Omental fat pad (tissue), 4 donors: ENCODE measurements around the gene KLK12. TPM values are rescaled to one million over a fixed set of nuclear protein-coding genes. Genes with fewer than 3 reads are reported as not detected.

ENCODE experiments used
- ATAC-seq: fragments of 150-250 bp; one replicate; pipeline ENCODE4 v1.9.1; 2016; ENCODE audit warnings: mild to moderate bottlenecking, moderate library complexity; ENCODE audit not compliant: low FRiP score
- DNase-seq: peaks from one replicate; pipeline ENCODE4 v3.0.0-alpha.2; 2019; ENCODE audit warnings: low spot score
- total RNA-seq, 4 donors: library from RNA; depleted of rRNA; stranded (reverse); fragments of >200 nt; gene quantifications; one replicate each; pipeline ENCODE4 v1.1.0, GENCODE V29; 2016
- TF ChIP-seq, protein P1 (sequence below), 3 donors: fragments of 450-650 bp; IDR thresholded peaks; one replicate each; pipeline ENCODE4 v1.5.1; 2016 to 2017; ENCODE audit warnings: antibody characterized with exemption in 3 of 3, mild to moderate bottlenecking in 3 of 3, moderate library complexity in 2 of 3

Gene KLK12
- total RNA-seq, 4 donors from 2014 or later, result not detected

DNA sequence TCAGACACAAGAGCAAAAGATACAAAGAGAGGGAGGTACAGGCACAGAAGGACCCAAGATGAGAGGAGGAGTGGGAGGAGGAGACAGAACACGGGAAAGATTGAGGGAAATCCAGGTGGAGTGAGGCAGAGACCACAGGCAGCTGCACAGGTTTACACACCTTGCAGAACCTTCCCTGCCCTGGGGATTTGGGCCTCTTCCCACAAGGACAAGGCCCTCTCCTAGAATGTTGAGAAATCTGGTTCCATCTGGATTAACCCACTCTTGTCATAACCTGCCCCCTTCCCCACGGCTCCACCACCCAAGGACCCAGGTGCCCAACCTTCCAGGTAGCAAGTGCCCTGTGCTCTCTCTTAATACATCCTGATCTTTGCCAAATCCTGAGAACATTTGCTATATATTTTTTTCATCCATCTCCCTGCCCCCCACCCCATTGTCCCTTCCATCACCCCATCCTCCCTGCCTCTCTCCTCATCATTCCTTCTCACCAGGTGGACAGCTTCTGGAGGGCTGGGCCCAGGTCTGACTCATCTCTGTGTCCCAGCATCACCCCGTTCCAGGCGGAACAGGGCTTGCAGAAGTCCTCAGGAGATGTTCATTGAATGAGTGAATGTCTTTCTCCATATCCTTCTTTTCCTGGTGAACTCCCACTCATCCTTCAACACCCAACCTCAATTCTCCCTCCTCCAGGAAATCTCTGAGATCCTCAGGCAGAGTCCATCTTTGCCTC, 24.6 kb downstream of the KLK12 start:
- DNase-seq (no peak), ATAC-seq (no peak)
- TF ChIP-seq, protein P1, sequence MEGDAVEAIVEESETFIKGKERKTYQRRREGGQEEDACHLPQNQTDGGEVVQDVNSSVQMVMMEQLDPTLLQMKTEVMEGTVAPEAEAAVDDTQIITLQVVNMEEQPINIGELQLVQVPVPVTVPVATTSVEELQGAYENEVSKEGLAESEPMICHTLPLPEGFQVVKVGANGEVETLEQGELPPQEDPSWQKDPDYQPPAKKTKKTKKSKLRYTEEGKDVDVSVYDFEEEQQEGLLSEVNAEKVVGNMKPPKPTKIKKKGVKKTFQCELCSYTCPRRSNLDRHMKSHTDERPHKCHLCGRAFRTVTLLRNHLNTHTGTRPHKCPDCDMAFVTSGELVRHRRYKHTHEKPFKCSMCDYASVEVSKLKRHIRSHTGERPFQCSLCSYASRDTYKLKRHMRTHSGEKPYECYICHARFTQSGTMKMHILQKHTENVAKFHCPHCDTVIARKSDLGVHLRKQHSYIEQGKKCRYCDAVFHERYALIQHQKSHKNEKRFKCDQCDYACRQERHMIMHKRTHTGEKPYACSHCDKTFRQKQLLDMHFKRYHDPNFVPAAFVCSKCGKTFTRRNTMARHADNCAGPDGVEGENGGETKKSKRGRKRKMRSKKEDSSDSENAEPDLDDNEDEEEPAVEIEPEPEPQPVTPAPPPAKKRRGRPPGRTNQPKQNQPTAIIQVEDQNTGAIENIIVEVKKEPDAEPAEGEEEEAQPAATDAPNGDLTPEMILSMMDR (IDR thresholded peaks at IDR 0.05), result no peak

DNA sequence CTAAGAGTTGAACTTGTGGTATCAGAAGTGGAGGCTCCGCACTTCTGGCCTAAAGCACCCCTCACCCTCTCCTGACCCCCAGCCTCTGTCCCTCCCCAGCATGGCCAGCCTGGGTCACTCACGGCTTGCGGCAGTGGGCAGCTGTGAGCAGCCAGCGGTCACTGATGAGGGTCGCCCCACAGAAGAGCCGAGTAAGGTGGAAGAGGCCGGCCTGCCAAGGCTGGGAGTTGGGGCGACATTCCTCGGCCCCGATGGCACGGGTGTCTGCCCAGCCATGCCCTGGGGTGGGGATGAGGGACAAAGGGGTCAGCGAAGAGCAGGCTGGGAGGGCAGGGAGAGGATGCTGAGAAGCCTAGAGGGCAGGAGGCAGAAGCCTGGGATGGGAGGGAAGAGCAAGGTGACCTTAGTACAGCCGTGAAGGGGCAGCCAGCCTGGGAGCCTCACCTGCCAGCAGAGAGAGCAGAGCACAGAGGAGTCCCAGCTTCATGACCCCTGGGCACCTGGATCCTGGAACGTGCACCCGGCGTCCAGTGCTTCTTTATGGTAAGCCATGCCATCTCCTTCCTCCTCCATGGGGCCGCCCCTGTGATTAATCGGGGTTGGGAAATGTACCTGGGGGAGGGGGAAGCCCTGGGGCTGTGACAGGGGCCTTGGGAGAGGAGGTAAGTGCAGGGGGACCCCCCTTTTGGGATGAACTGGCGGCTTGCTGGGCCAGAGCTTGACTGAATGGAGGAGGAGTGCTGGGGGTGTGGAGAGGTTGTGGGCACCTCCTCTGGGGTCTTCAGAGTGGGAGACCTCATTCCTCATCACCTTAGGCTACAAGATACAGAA, 25.5 kb downstream of the KLK12 start:
- TF ChIP-seq, protein P1 (IDR thresholded peaks at IDR 0.05), result no peak
- DNase-seq (no peak), ATAC-seq (no peak)

DNA sequence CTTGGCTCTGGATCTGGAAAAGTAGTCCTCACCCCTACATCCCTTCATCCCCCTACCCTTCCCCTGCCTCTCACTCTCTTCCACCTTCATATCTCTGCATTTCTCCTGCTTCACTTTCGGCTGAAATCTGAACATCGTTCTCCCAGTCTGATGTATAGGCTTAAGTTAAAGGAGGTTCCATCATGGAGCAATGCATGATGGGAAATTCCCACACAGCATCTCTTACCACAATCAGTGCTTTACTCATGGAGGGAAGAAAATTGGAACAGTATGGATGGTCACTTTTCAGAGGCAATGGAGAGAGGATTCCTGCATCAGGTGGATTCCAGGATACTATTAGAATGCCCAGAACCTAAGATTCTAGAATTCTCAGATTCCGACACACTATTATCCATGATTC, 27.3 kb downstream of the KLK12 start:
- ATAC-seq (no peak), DNase-seq (no peak)
- TF ChIP-seq, protein P1 (IDR thresholded peaks at IDR 0.05), result no peak

DNA sequence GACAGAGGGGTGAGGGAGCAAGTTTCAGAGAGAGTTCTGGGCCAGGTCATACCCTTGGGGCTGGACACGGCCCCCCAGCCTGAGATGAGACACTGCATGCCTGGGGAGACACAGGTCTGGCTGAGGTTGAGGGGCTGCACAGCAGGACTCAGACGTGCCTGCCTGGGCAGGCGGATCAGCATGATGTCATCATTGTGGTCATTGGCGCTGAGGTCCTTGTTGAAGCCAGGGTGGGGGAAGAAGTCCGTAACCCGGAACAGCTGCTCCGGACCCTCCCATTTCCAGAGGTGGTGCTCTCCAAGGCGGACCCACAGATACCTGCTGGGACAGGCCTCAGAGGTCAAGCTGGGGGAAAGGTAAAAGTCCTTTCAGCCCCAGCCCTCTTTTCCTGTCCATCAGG, 28.4 kb downstream of the KLK12 start:
- no peak for ATAC-seq
- no peak for DNase-seq
- TF ChIP-seq, protein P1 (IDR thresholded peaks at IDR 0.05), result no peak

DNA sequence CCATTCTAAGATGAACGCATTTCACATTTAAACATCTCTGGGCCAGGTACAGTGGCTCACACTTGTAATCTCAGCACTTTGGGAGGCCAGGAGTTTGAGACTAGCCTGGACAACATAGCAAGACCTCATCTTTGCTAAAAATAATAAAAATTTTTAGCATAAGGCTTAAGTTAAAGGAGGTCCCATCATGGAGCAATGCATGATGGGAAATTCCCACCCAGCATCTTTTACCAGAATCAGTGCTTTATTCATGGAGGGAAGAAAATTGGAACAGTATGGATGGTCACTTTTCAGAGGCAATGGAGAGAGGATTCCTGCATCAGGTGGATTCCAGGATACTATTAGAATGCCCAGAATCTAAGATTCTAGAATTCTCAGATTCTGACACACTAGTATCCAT, 29.6 kb downstream of the KLK12 start:
- DNase-seq (no peak), ATAC-seq (no peak)
- TF ChIP-seq, protein P1 (IDR thresholded peaks at IDR 0.05), result no peak

DNA sequence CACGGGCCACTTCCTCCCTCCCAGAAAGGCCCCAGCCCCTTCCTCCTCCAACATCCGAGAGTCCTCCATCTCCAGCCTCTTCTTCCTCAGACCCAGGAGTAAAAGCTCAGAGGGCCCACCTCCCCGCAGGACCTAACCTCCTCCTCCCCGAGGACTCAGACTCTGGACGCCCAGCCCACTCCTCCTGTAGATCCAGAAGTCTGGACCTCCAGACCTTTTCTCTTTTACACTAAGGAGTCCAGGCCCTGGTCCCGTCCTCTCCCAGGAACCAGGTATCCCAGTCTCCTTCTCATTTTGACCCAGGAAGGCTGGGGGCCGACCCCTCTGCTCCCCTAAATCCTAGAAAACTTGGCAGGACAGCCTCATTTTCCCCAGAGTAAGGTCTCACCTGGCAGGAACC, 31.5 kb downstream of the KLK12 start:
- no peak for ATAC-seq

More for the DNA sequence above, 31.5 kb downstream of the KLK12 start:
- no peak for DNase-seq
- TF ChIP-seq, protein P1 (IDR thresholded peaks at IDR 0.05), result no peak
